ENCODE results near the gene TTC4.

Gene TTC4

GRCh38 chr1:54791880-54792522 lies 76.3 kb downstream of the TTC4 start:
- Histone ChIP-seq H2BK15ac (replicated peaks; ENCODE audit: low read depth) (no peak overlapping the region), H2AK5ac (ENCODE audit: low read length) (no peak overlapping the region), H3K4me2 (ENCODE audit: low read length) (no peak overlapping the region), H3K79me2 (ENCODE audit: control insufficient read depth, insufficient read depth, low read length) (no peaks in the 10 kb centered on the region), H3K18ac (ENCODE audit: low read length) (no peak overlapping the region), H4K8ac (ENCODE audit: low read depth, low read length) (no peak overlapping the region), H3K56ac (ENCODE audit: low read length) (no peak overlapping the region), H2BK120ac (ENCODE audit: low read depth, low read length) (no peak overlapping the region), H3K27me3 (ENCODE audit: insufficient read depth, low read length, poor library complexity) (no peaks in the 10 kb centered on the region), H4K5ac (ENCODE audit: low read length) (no peak overlapping the region), H2BK5ac (ENCODE audit: low read length) (no peak overlapping the region), H3K9ac (ENCODE audit: low read length) (no peak overlapping the region), H3K27ac (ENCODE audit: low read depth, low read length) (no peak overlapping the region), H3K36me3 (ENCODE audit: control insufficient read depth, insufficient read depth, low read length) (no peaks in the 10 kb centered on the region), H3K79me1 (ENCODE audit: low read length) (no peaks in the 10 kb centered on the region), H3K4ac (ENCODE audit: low read depth, low read length) (no peak overlapping the region), H3K4me3 (ENCODE audit: low read length) (no peak overlapping the region), H3K23ac (ENCODE audit: low read length) (no peak overlapping the region), H3K4me1 (ENCODE audit: control insufficient read depth, low read depth, low read length) (peaks cover 4% of the 10 kb centered on the region)
- peak; percentile 76 for DNase-seq
- no CpG with 5 or more reads among the region's 13 CpGs for WGBS (ENCODE audit: extremely low coverage, insufficient coverage, low lambda C conversion rate)

Data from mesendoderm (in vitro differentiated cells).